ENCODE data around the gene OR5L2. TPM values are rescaled to one million over a fixed set of nuclear protein-coding genes. Genes with fewer than 3 reads are reported as not detected.
"Not testable (repeated sequence)": the region's sequence is repeated elsewhere in the genome, so short reads cannot be mapped to it uniquely, and the experiment has no call there.

The OR5L2 gene
- total RNA-seq, 1 experiment from 2014 or later = not detected

- H3K4me3 ChIP-seq (ENCODE audit: low read length) = no peak overlapping the region
- peaks cover 25% of the 10 kb centered on the region for H3K9me3 ChIP-seq (ENCODE audit: low read length)
- no peaks in the 10 kb centered on the region for H3K36me3 ChIP-seq (ENCODE audit: insufficient read depth, low read length)
- no peaks in the 10 kb centered on the region for H4K20me1 ChIP-seq (ENCODE audit: insufficient read depth, low read depth, low read length)
- H3K27ac ChIP-seq (ENCODE audit: low read length) = no peak overlapping the region
- no peak overlapping the region for H2AFZ ChIP-seq (ENCODE audit: low read length)
- no peaks in the 10 kb centered on the region for H3K9me2 ChIP-seq (replicated peaks; ENCODE audit: insufficient read depth, low read length)
- H3K27me3 ChIP-seq (ENCODE audit: low read length) = no peaks in the 10 kb centered on the region
- H3K4me1 ChIP-seq (ENCODE audit: low read length) = no peaks in the 10 kb centered on the region
- no peak for DNase-seq
- H3K4me2 ChIP-seq (ENCODE audit: low read depth, low read length, poor library complexity, severe bottlenecking) = no peak overlapping the region
- H3K9ac ChIP-seq (ENCODE audit: low read length) = no peak overlapping the region
- H3K79me2 ChIP-seq (ENCODE audit: low read length) = no peaks in the 10 kb centered on the region
Measured at GRCh38 chr11:55847453-55847852, 20.4 kb downstream of the OR5L2 start.

- no peak overlapping the region for H3K4me3 ChIP-seq (ENCODE audit: low read length)
- H3K9me3 ChIP-seq (ENCODE audit: low read length) = peaks cover 28% of the 10 kb centered on the region
- no peak overlapping the region for H2AFZ ChIP-seq (ENCODE audit: low read length)
- H3K36me3 ChIP-seq (ENCODE audit: insufficient read depth, low read length) = no peaks in the 10 kb centered on the region
- no peaks in the 10 kb centered on the region for H4K20me1 ChIP-seq (ENCODE audit: insufficient read depth, low read depth, low read length)
- no peak overlapping the region for H3K4me2 ChIP-seq (ENCODE audit: low read depth, low read length, poor library complexity, severe bottlenecking)
- no peaks in the 10 kb centered on the region for H3K4me1 ChIP-seq (ENCODE audit: low read length)
- H3K79me2 ChIP-seq (ENCODE audit: low read length) = no peaks in the 10 kb centered on the region
- no peak for DNase-seq
- H3K9me2 ChIP-seq (replicated peaks; ENCODE audit: insufficient read depth, low read length) = no peaks in the 10 kb centered on the region
- no peaks in the 10 kb centered on the region for H3K27me3 ChIP-seq (ENCODE audit: low read length)
- no peak overlapping the region for H3K27ac ChIP-seq (ENCODE audit: low read length)
- H3K9ac ChIP-seq (ENCODE audit: low read length) = no peak overlapping the region
Measured at GRCh38 chr11:55849037-55849436, 22.0 kb downstream of the OR5L2 start.

GRCh38 chr11:55852141-55852540 is 25.1 kb downstream of the OR5L2 start:
- DNase-seq = no peak
- Histone ChIP-seq H3K27ac (ENCODE audit: low read length) (no peak overlapping the region), H4K20me1 (ENCODE audit: insufficient read depth, low read depth, low read length) (no peaks in the 10 kb centered on the region), H3K4me1 (ENCODE audit: low read length) (no peaks in the 10 kb centered on the region), H3K9me2 (replicated peaks; ENCODE audit: insufficient read depth, low read length) (no peaks in the 10 kb centered on the region), H3K4me3 (ENCODE audit: low read length) (no peak overlapping the region), H3K36me3 (ENCODE audit: insufficient read depth, low read length) (no peaks in the 10 kb centered on the region), H3K9me3 (ENCODE audit: low read length) (peaks cover 27% of the 10 kb centered on the region), H3K9ac (ENCODE audit: low read length) (no peak overlapping the region), H3K4me2 (ENCODE audit: low read depth, low read length, poor library complexity, severe bottlenecking) (no peak overlapping the region), H2AFZ (ENCODE audit: low read length) (no peak overlapping the region), H3K79me2 (ENCODE audit: low read length) (no peaks in the 10 kb centered on the region), H3K27me3 (ENCODE audit: low read length) (no peaks in the 10 kb centered on the region)

GRCh38 chr11:55854704-55855103 is 27.7 kb downstream of the OR5L2 start:
- no peak overlapping the region for H3K4me3 ChIP-seq (ENCODE audit: low read length)
- H3K4me1 ChIP-seq (ENCODE audit: low read length) = no peaks in the 10 kb centered on the region
- peaks cover 22% of the 10 kb centered on the region for H3K9me3 ChIP-seq (ENCODE audit: low read length)
- no peak overlapping the region for H3K27ac ChIP-seq (ENCODE audit: low read length)
- H3K36me3 ChIP-seq (ENCODE audit: insufficient read depth, low read length) = no peaks in the 10 kb centered on the region
- no peaks in the 10 kb centered on the region for H3K79me2 ChIP-seq (ENCODE audit: low read length)
- no peak for DNase-seq
- no peaks in the 10 kb centered on the region for H3K9me2 ChIP-seq (replicated peaks; ENCODE audit: insufficient read depth, low read length)
- no peaks in the 10 kb centered on the region for H4K20me1 ChIP-seq (ENCODE audit: insufficient read depth, low read depth, low read length)
- no peaks in the 10 kb centered on the region for H3K27me3 ChIP-seq (ENCODE audit: low read length)
- H3K4me2 ChIP-seq (ENCODE audit: low read depth, low read length, poor library complexity, severe bottlenecking) = no peak overlapping the region
- no peak overlapping the region for H3K9ac ChIP-seq (ENCODE audit: low read length)
- H2AFZ ChIP-seq (ENCODE audit: low read length) = no peak overlapping the region

- not testable (repeated sequence) for H3K4me2 ChIP-seq (ENCODE audit: low read depth, low read length, poor library complexity, severe bottlenecking); H3K9ac ChIP-seq (ENCODE audit: low read length); H3K27ac ChIP-seq (ENCODE audit: low read length); H3K9me2 ChIP-seq (replicated peaks; ENCODE audit: insufficient read depth, low read length); H3K79me2 ChIP-seq (ENCODE audit: low read length); H3K36me3 ChIP-seq (ENCODE audit: insufficient read depth, low read length); H3K4me3 ChIP-seq (ENCODE audit: low read length); H2AFZ ChIP-seq (ENCODE audit: low read length); H3K27me3 ChIP-seq (ENCODE audit: low read length); H4K20me1 ChIP-seq (ENCODE audit: insufficient read depth, low read depth, low read length); DNase-seq; H3K9me3 ChIP-seq (ENCODE audit: low read length); H3K4me1 ChIP-seq (ENCODE audit: low read length)
Measured at GRCh38 chr11:55867354-55867753, 40.3 kb downstream of the OR5L2 start.

GRCh38 chr11:55872731-55873130 is 45.7 kb downstream of the OR5L2 start:
- H3K36me3 ChIP-seq (ENCODE audit: insufficient read depth, low read length); H3K79me2 ChIP-seq (ENCODE audit: low read length); DNase-seq; H3K4me3 ChIP-seq (ENCODE audit: low read length); H2AFZ ChIP-seq (ENCODE audit: low read length); H4K20me1 ChIP-seq (ENCODE audit: insufficient read depth, low read depth, low read length); H3K9me3 ChIP-seq (ENCODE audit: low read length); H3K27ac ChIP-seq (ENCODE audit: low read length); H3K4me1 ChIP-seq (ENCODE audit: low read length); H3K4me2 ChIP-seq (ENCODE audit: low read depth, low read length, poor library complexity, severe bottlenecking); H3K9ac ChIP-seq (ENCODE audit: low read length); H3K27me3 ChIP-seq (ENCODE audit: low read length); H3K9me2 ChIP-seq (replicated peaks; ENCODE audit: insufficient read depth, low read length): not testable (repeated sequence)

- H3K36me3 ChIP-seq (ENCODE audit: insufficient read depth, low read length); H3K79me2 ChIP-seq (ENCODE audit: low read length); H3K4me2 ChIP-seq (ENCODE audit: low read depth, low read length, poor library complexity, severe bottlenecking); H3K4me1 ChIP-seq (ENCODE audit: low read length); H3K27me3 ChIP-seq (ENCODE audit: low read length); H3K9me3 ChIP-seq (ENCODE audit: low read length); H3K9ac ChIP-seq (ENCODE audit: low read length); H4K20me1 ChIP-seq (ENCODE audit: insufficient read depth, low read depth, low read length); H3K4me3 ChIP-seq (ENCODE audit: low read length); H3K27ac ChIP-seq (ENCODE audit: low read length); H3K9me2 ChIP-seq (replicated peaks; ENCODE audit: insufficient read depth, low read length); DNase-seq; H2AFZ ChIP-seq (ENCODE audit: low read length): not testable (repeated sequence)
Measured at GRCh38 chr11:55873146-55873545, 46.1 kb downstream of the OR5L2 start.

Small RNA genes lying within 50 kb of the gene (small RNA-seq; reads per million reads assigned to genes)
- gene AC036111.3 = not detected

Other genes with a start within 250 kb of the OR5L2 start
- not detected in 2 replicates for gene OR4C11, start 219.6 kb upstream of the OR5L2 start, total RNA-seq (2014; rRNA removed; shearing (Covaris generic); ENCODE audit: low replicate concordance)
- gene OR4P4, start 192.1 kb upstream of the OR5L2 start, total RNA-seq (2014; rRNA removed; shearing (Covaris generic); ENCODE audit: low replicate concordance) = not detected in 2 replicates
- not detected in 2 replicates for gene OR4S2, start 178.9 kb upstream of the OR5L2 start, total RNA-seq (2014; rRNA removed; shearing (Covaris generic); ENCODE audit: low replicate concordance)
- not detected in 2 replicates for gene OR4C6, start 165.0 kb upstream of the OR5L2 start, total RNA-seq (2014; rRNA removed; shearing (Covaris generic); ENCODE audit: low replicate concordance)
- not detected in 2 replicates for gene OR5D13, start 53.8 kb upstream of the OR5L2 start, total RNA-seq (2014; rRNA removed; shearing (Covaris generic); ENCODE audit: low replicate concordance)
- gene OR5D14, start 31.7 kb upstream of the OR5L2 start, total RNA-seq (2014; rRNA removed; shearing (Covaris generic); ENCODE audit: low replicate concordance) = not detected in 2 replicates
- gene OR5L1, start 15.9 kb upstream of the OR5L2 start, total RNA-seq (2014; rRNA removed; shearing (Covaris generic); ENCODE audit: low replicate concordance) = not detected in 2 replicates
- not detected in 2 replicates for gene OR5D18, start 7.6 kb upstream of the OR5L2 start, total RNA-seq (2014; rRNA removed; shearing (Covaris generic); ENCODE audit: low replicate concordance)
- gene OR5D16, start 11.5 kb downstream of the OR5L2 start, total RNA-seq (2014; rRNA removed; shearing (Covaris generic); ENCODE audit: low replicate concordance) = not detected in 2 replicates
- gene TRIM51, start 56.1 kb downstream of the OR5L2 start, total RNA-seq (2014; rRNA removed; shearing (Covaris generic); ENCODE audit: low replicate concordance) = not detected in 2 replicates
- not detected in 2 replicates for gene OR5W2, start 87.4 kb downstream of the OR5L2 start, total RNA-seq (2014; rRNA removed; shearing (Covaris generic); ENCODE audit: low replicate concordance)
- gene OR5I1, start 109.2 kb downstream of the OR5L2 start, total RNA-seq (2014; rRNA removed; shearing (Covaris generic); ENCODE audit: low replicate concordance) = not detected in 2 replicates
- gene OR10AG1, start 142.7 kb downstream of the OR5L2 start, total RNA-seq (2014; rRNA removed; shearing (Covaris generic); ENCODE audit: low replicate concordance) = not detected in 2 replicates
- gene OR5F1, start 167.4 kb downstream of the OR5L2 start, total RNA-seq (2014; rRNA removed; shearing (Covaris generic); ENCODE audit: low replicate concordance) = not detected in 2 replicates
- gene OR5AS1, start 200.4 kb downstream of the OR5L2 start, total RNA-seq (2014; rRNA removed; shearing (Covaris generic); ENCODE audit: low replicate concordance) = not detected in 2 replicates

Data from Karpas-422 (cell line).